T-helper 1 cell treated with Interleukin-12 subunit alpha and Interleukin-12 subunit beta and Interleukin-4 antibody, amounts not matched to agents 30 μg/mL and 1 μg/mL, for 36 hours (primary cell): ENCODE data around the gene CRYBB3.
"Not testable (repeated sequence)": the region's sequence is repeated elsewhere in the genome, so short reads cannot be mapped to it uniquely, and the experiment has no call there.

Experiments
- H3K27ac Mint-ChIP-seq: one replicate; pipeline ENCODE4 v1.8.0; 2021; ENCODE audit warnings: mild to moderate bottlenecking, mixed read lengths
- H3K27me3 Mint-ChIP-seq: one replicate; pipeline ENCODE4 v1.8.0; 2021; ENCODE audit warnings: low read depth, mixed read lengths
- H3K36me3 Mint-ChIP-seq: one replicate; pipeline ENCODE4 v1.8.0; 2021; ENCODE audit warnings: low read depth, mixed read lengths
- H3K4me1 Mint-ChIP-seq: one replicate; pipeline ENCODE4 v1.8.0; 2021; ENCODE audit warnings: low read depth, mixed read lengths
- H3K4me3 Mint-ChIP-seq: one replicate; pipeline ENCODE4 v1.8.0; 2021; ENCODE audit warnings: mild to moderate bottlenecking, moderate library complexity, mixed read lengths
- H3K9me3 Mint-ChIP-seq: one replicate; pipeline ENCODE4 v1.8.0; 2021; ENCODE audit warnings: mixed read lengths

CRYBB3 gene

DNA sequence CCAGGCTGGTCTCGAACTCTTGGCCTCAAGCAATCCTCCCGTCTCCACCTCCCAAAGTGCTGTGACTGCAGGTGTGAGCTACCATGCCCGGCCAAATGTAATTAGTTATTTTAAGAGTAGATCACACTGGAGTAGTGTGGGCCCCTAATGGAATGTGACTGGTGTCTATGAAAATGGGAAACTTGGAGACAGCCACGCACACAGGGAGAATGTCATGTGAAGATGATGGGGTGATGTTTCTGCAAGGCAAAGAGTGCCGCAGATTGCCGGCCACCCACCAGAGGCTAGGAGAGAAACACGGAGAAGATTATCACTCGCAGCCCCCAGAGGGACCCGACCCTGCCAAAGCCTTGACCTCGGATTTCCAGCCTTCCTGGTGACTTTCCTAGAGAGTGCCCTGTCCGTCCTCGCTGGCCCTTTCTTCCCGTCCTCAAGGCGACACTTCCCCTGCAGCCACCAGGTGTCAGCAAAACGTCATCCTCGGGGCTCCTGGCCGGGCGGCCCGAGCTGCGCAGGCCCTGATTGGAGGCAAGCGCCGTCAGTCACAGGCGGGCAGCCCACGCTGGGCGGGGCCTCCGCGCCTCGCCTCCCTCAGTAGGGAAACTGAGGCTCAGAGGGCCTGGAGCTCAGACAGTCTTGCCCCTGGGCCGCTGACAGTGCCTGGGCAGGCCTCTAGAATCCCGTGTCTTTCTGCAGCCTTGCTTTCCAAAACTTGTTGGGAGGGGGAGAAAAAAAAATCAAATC, 36.1 kb downstream of the CRYBB3 start:
- Mint-ChIP-seq H3K4me3 (no peak overlapping the region), H3K27me3 (peaks cover 31% of the 10 kb centered on the region), H3K27ac (no peak overlapping the region), H3K36me3 (no peaks in the 10 kb centered on the region), H3K9me3 (no peaks in the 10 kb centered on the region), H3K4me1 (peaks cover 4% of the 10 kb centered on the region)

DNA sequence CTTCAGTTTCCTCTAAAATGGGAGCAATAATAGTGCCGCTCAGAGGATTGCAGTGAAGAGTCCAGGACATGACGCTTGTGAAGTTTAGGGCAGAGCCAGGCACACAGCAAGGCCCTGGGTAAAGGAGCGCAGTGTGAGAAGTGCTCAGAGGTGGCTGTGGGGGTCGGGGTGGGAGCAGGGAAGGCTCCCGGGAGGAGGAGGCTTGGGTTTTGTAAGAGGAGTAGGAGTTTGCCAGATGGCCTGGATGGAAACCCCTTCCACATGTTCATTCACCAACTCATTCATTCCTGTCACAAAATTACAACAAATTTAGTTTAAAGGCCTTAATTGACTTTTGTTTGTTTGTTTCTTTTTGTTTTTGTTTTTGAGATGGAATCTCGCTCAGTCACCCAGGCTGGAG, 36.8 kb downstream of the CRYBB3 start:
- Mint-ChIP-seq H3K27ac (no peak overlapping the region), H3K9me3 (no peaks in the 10 kb centered on the region), H3K36me3 (no peaks in the 10 kb centered on the region), H3K4me3 (no peak overlapping the region), H3K27me3 (peaks cover 34% of the 10 kb centered on the region), H3K4me1 (peaks cover 4% of the 10 kb centered on the region)

DNA sequence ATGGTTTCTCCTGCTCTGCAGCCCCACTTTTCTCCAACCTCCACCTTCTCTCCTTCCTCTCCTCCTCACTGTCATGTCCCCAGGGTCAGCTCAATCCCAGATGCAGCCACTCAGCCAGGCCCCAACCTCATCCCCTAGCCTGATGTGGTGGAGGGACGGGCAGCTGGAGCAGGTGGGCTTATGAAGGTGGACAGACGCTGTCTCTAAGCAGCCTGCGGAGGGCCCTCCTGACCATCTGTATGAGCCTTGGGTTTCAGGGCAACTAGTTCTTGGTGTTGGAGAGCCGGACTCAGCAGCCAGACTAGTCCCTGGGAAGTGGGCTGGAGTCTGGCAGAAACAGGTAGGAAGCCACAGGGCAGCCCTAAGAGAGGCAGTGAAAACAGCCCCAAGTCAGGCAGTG, 37.8 kb downstream of the CRYBB3 start:
- H3K27ac Mint-ChIP-seq: no peak overlapping the region
- H3K27me3 Mint-ChIP-seq: peaks cover 34% of the 10 kb centered on the region
- H3K4me1 Mint-ChIP-seq: peaks cover 4% of the 10 kb centered on the region
- no peaks in the 10 kb centered on the region for H3K9me3 Mint-ChIP-seq
- no peak overlapping the region for H3K4me3 Mint-ChIP-seq
- H3K36me3 Mint-ChIP-seq: no peaks in the 10 kb centered on the region

DNA sequence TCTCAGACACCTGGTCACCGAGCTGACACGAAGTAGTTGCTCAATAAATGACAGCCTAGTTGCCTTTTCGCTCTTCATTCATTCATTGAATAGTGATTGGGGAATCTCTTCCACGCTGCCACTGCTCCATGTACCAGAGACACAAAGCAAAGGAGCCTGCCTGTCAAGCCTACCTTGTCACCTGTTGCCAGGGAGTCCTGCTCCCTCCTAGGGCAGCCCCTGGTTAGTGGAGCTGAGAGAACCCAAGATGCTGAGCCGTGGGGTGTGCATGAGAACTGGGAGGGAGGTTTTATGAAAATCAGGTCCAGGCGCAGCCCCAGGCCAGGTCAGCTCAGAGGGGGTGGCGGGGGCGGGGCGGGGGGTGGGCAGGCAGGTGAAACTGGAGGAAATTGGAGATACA, 38.4 kb downstream of the CRYBB3 start:
- H3K36me3 Mint-ChIP-seq, H3K27ac Mint-ChIP-seq, H3K4me1 Mint-ChIP-seq, H3K4me3 Mint-ChIP-seq, H3K9me3 Mint-ChIP-seq: not testable (repeated sequence)
- peaks cover 34% of the 10 kb centered on the region for H3K27me3 Mint-ChIP-seq

DNA sequence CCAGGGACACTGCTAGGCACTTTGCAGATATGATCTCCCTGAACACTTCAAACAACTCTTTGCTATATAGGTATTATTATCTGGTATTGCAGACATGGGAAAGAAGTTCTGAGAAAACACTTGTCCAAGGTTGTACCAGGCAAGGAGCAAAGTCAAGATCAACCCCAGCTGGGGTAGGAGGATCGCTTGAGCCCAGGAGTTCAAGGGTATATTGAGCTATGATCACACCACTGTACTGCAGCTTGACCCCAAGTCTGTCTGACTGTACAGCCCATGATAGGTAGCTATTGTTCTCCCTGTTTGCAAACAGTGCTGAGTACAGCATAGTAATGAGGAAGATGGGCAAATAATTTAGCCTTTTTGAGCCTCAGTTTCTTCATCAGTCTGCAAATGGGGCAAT, 55.5 kb downstream of the CRYBB3 start:
- not testable (repeated sequence) for H3K9me3 Mint-ChIP-seq, H3K27ac Mint-ChIP-seq, H3K27me3 Mint-ChIP-seq, H3K4me1 Mint-ChIP-seq, H3K36me3 Mint-ChIP-seq, H3K4me3 Mint-ChIP-seq
